Smooth muscle cell (in vitro differentiated cells): ENCODE results near the gene VWF. TPM values are rescaled to one million over a fixed set of nuclear protein-coding genes. Genes with fewer than 3 reads are reported as not detected.

ENCODE experiments used
- DNase-seq: peaks from one replicate; lab custom pipeline; 2025; ENCODE audit not compliant: unreplicated experiment; lab: John Stamatoyannopoulos, UW
- H2AFZ ChIP-seq: fragments of 200-600 bp; sonication (generic); 2 replicates; pipeline ENCODE4 v1.6.0; 2016; ENCODE audit warnings: antibody characterized with exemption, low read depth, mild to moderate bottlenecking
- H3F3A ChIP-seq: fragments of 200-600 bp; sonication (generic); 2 replicates; pipeline ENCODE4 v1.6.0; 2017; ENCODE audit warnings: antibody characterized with exemption, low read depth
- H3K27ac ChIP-seq: fragments of 200-600 bp; sonication (generic); 2 replicates; pipeline ENCODE4 v1.5.1; 2016; ENCODE audit warnings: low read depth, mild to moderate bottlenecking
- H3K27me3 ChIP-seq: fragments of 200-600 bp; sonication (generic); 2 replicates; pipeline ENCODE4 v1.6.1; 2016; ENCODE audit warnings: low read depth, mild to moderate bottlenecking
- H3K36me3 ChIP-seq: fragments of 200-600 bp; sonication (generic); 2 replicates; pipeline ENCODE4 v1.5.1; 2016; ENCODE audit warnings: low read depth
- H3K4me1 ChIP-seq: fragments of 200-600 bp; sonication (generic); 2 replicates; pipeline ENCODE4 v1.5.1; 2016; ENCODE audit warnings: low read depth
- H3K4me2 ChIP-seq: fragments of 200-600 bp; sonication (generic); 2 replicates; pipeline ENCODE4 v1.6.0; 2016; ENCODE audit warnings: mild to moderate bottlenecking
- H3K4me3 ChIP-seq: fragments of 200-600 bp; sonication (generic); 2 replicates; pipeline ENCODE4 v1.5.1; 2016; ENCODE audit warnings: mild to moderate bottlenecking
- H3K79me2 ChIP-seq: fragments of 200-600 bp; sonication (generic); 2 replicates; pipeline ENCODE4 v1.6.0; 2016; ENCODE audit warnings: low read depth, mild to moderate bottlenecking
- H3K9ac ChIP-seq: fragments of 200-600 bp; sonication (generic); 2 replicates; pipeline ENCODE4 v1.6.0; 2016; ENCODE audit warnings: low read depth
- H3K9me3 ChIP-seq: fragments of 200-600 bp; sonication (generic); replicated peaks from 2 replicates; pipeline ENCODE4 v1.5.1; 2016; ENCODE audit warnings: low read depth
- H4K20me1 ChIP-seq: fragments of 200-600 bp; sonication (generic); 2 replicates; pipeline ENCODE4 v1.6.0; 2016; ENCODE audit warnings: low read depth
- CTCF ChIP-seq: fragments of 200-600 bp; sonication (generic); IDR thresholded peaks from 2 replicates; pipeline ENCODE4 v1.5.1; 2017; ENCODE audit warnings: borderline replicate concordance, mild to moderate bottlenecking, antibody characterized with exemption; ENCODE audit not compliant: insufficient read depth, poor library complexity, severe bottlenecking
- WGBS: methylation state at CpG from one replicate; pipeline ENCODE4 v1.1.7; 2016; ENCODE audit warnings: low lambda C conversion rate; 5-methylcytosine and 5-hydroxymethylcytosine counted together
- polyA plus RNA-seq: library from polyadenylated mRNA; unstranded; fragments of >200 nt; fragmentation: Nextera tagmentation; extraction: Ambion mirVana; gene quantifications from 2 replicates; pipeline ENCODE4 v1.2.1, GENCODE V29; 2016
- total RNA-seq: library from RNA; depleted of rRNA; stranded (reverse); fragments of >200 nt; gene quantifications from 2 replicates; pipeline ENCODE4 v1.2.3, GENCODE V29; 2014

VWF gene
- total and polyA plus RNA-seq, 2 experiments from 2014 or later, result 0.19 TPM; not detected in 1

DNA sequence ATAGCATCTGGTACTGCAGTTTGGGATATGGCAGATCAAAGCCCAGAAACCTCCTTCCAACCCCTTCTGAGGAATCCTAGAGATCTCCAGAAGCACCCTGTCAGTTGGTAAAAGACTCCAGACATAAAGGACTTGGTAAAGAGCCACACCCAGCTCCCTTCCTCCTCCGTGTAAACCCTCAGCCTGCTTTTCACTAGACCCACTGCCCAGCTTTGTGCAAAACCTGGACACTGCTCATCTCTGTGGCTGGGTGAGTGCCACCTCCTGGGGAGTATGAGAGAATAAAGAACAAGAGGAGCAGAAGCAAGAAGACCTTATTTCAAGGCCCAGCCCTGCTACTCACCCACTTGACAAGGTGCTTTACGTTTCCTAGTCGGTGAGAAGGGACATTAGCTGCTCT is 212.5 kb downstream of the VWF start:
- Histone ChIP-seq H3K4me1 (no peaks in the 10 kb centered on the region), H3K9ac (no peak overlapping the region), H3K9me3 (no peaks in the 10 kb centered on the region), H3F3A (no peaks in the 10 kb centered on the region), H3K36me3 (no peaks in the 10 kb centered on the region), H3K79me2 (no peaks in the 10 kb centered on the region), H3K4me3 (no peak overlapping the region), H2AFZ (no peak overlapping the region), H3K4me2 (no peak overlapping the region), H3K27me3 (peaks cover 45% of the 10 kb centered on the region), H3K27ac (no peak overlapping the region), H4K20me1 (no peaks in the 10 kb centered on the region)
- TF ChIP-seq CTCF, result no peak
- no peak for DNase-seq
- 75% methylated on average over 3 of the region's 3 CpGs for WGBS

DNA sequence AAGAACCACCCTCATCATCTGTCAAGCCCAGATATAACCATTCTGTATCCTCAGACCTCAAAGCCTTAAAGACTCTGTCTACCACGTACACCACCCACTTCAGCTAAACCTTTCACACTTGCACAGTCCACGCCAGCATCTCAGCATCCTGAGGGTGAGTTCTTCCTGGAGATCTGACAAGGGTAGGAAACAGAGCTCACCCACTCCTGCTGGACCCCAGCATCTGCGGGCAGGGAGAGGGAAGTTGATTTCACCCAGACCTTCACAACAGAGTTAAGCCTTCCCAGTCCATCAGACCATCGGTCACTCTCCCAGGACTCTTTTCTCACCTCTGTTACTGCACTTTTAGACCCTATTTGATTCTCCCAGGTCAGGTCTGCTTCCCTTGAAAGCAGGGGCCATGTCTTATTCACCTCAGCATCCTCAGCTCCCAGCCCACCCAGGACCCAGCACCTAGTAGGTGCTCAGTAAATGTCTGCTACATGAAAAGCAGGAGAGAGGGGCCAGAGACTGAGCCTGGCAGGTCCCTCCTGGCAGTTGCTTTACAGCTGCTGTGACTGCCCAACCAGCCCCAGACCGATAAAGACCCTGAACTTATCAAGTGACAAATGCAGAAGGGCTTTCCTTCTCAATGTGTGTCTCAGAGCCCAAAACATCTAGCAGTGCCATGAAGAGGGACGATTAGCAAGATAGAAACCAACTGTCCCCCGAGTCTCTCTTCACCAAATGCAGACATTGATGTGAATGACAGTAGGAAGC is 213.5 kb downstream of the VWF start:
- no peak overlapping the region for H3K4me3 ChIP-seq
- no peak for TF ChIP-seq CTCF
- H3K4me2 ChIP-seq, result no peak overlapping the region
- H3F3A ChIP-seq, result no peaks in the 10 kb centered on the region
- no peak overlapping the region for H3K27ac ChIP-seq
- H2AFZ ChIP-seq, result no peak overlapping the region
- no peak overlapping the region for H3K9ac ChIP-seq
- H3K36me3 ChIP-seq, result no peaks in the 10 kb centered on the region
- no peaks in the 10 kb centered on the region for H3K4me1 ChIP-seq
- 87% methylated on average over 7 of the region's 7 CpGs for WGBS
- no peaks in the 10 kb centered on the region for H3K79me2 ChIP-seq
- no peak for DNase-seq
- no peaks in the 10 kb centered on the region for H4K20me1 ChIP-seq
- no peaks in the 10 kb centered on the region for H3K9me3 ChIP-seq
- peaks cover 45% of the 10 kb centered on the region for H3K27me3 ChIP-seq

- H3K79me2 ChIP-seq, result no peaks in the 10 kb centered on the region
- no peaks in the 10 kb centered on the region for H3K4me1 ChIP-seq
- no peak overlapping the region for H2AFZ ChIP-seq
- no peaks in the 10 kb centered on the region for H3K9me3 ChIP-seq
- no peaks in the 10 kb centered on the region for H3F3A ChIP-seq
- H3K27ac ChIP-seq, result no peak overlapping the region
- H4K20me1 ChIP-seq, result no peaks in the 10 kb centered on the region
- H3K9ac ChIP-seq, result no peak overlapping the region
- DNase-seq, result no peak
- no peak for TF ChIP-seq CTCF
- WGBS, result 89% methylated on average over 5 of the region's 5 CpGs
- H3K4me2 ChIP-seq, result no peak overlapping the region
- H3K27me3 ChIP-seq, result peaks cover 50% of the 10 kb centered on the region
- no peaks in the 10 kb centered on the region for H3K36me3 ChIP-seq
- H3K4me3 ChIP-seq, result no peak overlapping the region
Measured at GRCh38 chr12:5909560-5909959, 214.9 kb downstream of the VWF start.

GRCh38 chr12:5908251-5908650 is 216.2 kb downstream of the VWF start:
- no peak for DNase-seq
- WGBS, result 90% methylated on average over 7 of the region's 7 CpGs
- no peaks in the 10 kb centered on the region for H3K79me2 ChIP-seq
- H3F3A ChIP-seq, result no peaks in the 10 kb centered on the region
- no peak overlapping the region for H3K9ac ChIP-seq
- H3K36me3 ChIP-seq, result no peaks in the 10 kb centered on the region
- H2AFZ ChIP-seq, result no peak overlapping the region
- no peak for TF ChIP-seq CTCF
- no peak overlapping the region for H3K27ac ChIP-seq
- no peak overlapping the region for H3K4me2 ChIP-seq
- no peak overlapping the region for H3K4me3 ChIP-seq
- H3K4me1 ChIP-seq, result no peaks in the 10 kb centered on the region
- H3K27me3 ChIP-seq, result peaks cover 47% of the 10 kb centered on the region
- no peaks in the 10 kb centered on the region for H4K20me1 ChIP-seq
- no peaks in the 10 kb centered on the region for H3K9me3 ChIP-seq
